Renal cortical epithelial cell (primary cell): Measurements from ENCODE around the gene FAM20A. TPM values are rescaled to one million over a fixed set of nuclear protein-coding genes. Genes with fewer than 3 reads are reported as not detected.
"Not testable (repeated sequence)": the region's sequence is repeated elsewhere in the genome, so short reads cannot be mapped to it uniquely, and the experiment has no call there.

ENCODE experiments used
- DNase-seq: peaks from one replicate; pipeline ENCODE4 v3.0.0-alpha.2; 2011; ENCODE audit warnings: low read depth
- total RNA-seq: library from RNA; depleted of rRNA; stranded (reverse); fragments of >200 nt; gene quantifications from 2 replicates; pipeline ENCODE4 v1.2.3, GENCODE V29; 2014

The FAM20A gene
- total RNA-seq, 1 donor from 2014 or later, result 12.9 TPM

DNA sequence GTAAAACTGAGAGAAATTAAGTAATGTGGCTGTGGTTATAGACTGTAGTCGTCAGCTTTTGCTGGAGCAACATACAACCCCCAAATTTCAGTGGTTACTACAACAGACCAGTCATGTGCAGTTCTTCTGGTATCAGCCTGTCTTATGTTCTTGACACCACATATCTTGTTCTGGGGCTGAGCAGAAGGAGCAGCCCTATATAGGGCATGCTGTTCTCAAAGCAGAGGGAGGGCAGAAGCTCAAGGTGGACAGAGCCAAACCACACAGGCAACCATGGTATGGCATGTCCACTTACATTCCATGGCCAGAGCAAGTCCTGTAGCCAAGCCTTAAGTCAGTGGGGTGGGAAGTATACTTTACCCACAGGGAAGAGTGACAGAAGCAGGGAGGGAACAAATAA lies 81.3 kb downstream of the FAM20A start:
- no peak for DNase-seq

DNA sequence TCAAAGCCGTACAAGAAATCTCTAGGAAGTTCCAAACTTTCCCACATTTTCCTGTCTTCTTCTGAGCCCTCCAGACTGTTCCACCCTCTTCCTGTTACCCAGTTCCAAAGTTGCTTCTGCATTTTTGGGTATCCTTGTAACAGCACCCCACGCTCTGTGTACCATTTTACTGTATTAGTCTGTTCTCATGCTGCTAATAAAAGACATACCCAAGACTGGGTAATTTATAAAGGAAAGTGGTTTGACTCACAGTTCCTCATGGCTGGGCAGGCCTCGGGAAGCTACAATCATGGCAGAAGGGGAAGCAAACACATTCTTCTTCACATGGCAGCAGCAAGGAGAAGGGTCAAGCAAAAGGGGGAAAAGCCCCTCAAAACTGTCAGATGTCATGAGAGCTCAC lies 82.1 kb downstream of the FAM20A start:
- DNase-seq, result not testable (repeated sequence)

DNA sequence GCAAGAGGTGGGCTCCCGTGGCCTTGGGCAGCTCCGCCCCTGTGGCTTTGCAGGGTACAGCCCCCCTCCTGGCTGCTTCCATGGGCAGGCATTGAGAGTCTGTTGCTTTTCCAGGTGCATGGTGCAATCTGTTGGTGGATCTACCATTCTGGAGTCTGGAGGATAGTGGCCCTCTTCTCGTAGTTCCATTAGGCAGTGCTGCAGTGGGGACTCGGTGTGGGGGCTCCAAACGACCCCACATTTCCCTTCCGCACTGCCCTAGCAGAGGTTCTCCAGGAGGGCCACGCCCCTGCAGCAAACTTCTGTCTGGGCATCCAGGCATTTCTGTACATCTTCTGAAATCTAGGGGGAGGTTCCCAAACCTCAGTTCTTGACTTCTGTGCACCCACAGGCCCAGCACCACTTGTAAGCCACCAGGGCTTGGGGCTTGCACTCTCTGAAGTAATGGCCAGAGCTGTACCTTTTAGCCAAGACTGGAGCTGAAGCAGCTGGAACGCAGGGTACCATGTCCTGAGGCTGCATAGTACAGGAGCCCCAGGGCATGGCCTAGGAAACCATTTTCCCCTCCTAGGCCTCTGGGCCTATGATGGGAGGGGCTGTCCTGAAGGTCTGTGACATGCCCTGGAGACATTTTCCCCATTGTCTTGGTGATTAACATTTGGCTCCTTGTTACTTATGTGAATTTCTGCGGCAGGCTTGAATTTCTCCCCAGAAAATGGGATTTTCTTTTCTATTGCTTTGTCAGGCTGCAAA lies 82.9 kb downstream of the FAM20A start:
- no peak for DNase-seq

DNA sequence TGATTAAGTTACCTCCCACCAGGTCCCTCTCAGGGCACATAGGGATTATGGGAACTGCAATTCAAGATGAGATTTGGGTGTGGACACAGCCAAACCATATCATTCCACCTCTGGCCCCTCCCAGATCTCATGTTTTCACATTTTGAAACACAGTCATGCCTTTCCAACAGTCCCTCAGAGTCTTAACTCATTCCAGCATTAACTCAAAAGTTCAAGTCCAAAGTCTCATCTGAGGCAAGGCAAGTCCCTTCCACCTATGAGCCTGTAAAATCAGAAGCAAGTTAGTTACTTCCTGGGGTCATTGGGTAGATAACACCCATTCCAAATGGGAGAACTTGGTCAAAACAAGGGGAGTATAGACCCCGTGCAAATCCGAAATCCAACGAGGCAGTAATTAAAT lies 83.6 kb downstream of the FAM20A start:
- DNase-seq, result not testable (repeated sequence)

DNA sequence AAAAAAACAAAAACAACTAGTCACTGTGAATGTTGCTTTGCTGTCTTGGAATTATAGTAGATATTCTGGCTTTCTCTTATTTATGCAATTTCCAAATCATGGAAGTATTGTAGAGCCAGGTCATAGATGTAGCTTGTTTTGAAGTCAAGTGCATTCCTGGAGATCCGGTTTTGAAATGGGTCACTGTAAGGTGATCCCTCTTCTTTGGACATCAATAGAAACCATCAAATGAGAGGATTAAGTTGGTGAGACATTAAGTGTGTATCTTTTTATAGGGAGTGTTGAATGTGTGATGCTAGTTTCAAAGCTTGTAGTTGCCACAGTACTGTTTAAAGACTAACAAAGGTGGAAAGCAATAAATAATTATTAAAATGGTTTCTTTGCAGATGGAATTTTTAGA lies 84.4 kb downstream of the FAM20A start:
- peak; percentile 42 for DNase-seq

DNA sequence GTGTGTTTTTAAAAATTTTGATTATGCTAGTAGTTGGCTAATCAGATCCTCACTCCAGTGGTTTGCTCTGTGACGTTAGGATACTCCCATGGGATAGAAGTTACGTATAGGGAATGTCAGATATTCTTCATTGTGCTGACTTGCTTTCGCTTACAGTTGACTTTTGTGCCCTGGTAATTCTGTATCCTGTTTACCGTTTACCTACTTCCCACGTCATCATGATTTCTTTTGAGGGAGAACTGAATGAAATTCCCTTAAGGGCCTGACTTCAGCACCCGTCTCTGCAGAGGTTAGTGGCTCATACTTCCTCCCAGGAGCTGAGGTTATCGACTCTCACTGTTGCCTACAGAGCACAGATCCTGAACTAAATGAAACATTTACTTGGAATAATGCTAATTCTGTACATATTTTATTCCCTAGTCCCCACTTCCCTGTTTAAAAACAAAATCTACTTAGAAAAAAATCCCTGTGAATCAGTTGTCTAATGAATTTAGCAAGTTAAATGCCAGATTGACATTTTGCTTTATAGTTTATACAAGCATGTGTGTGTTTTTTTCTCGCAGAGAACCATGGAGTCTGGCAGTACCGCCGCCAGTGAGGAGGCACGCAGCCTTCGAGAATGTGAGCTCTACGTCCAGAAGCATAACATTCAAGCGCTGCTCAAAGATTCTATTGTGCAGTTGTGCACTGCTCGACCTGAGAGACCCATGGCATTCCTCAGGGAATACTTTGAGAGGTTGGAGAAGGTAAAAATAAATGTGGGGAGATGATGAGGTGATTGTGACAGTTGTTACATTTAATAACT lies 86.1 kb downstream of the FAM20A start:
- peak; percentile 71 for DNase-seq

DNA sequence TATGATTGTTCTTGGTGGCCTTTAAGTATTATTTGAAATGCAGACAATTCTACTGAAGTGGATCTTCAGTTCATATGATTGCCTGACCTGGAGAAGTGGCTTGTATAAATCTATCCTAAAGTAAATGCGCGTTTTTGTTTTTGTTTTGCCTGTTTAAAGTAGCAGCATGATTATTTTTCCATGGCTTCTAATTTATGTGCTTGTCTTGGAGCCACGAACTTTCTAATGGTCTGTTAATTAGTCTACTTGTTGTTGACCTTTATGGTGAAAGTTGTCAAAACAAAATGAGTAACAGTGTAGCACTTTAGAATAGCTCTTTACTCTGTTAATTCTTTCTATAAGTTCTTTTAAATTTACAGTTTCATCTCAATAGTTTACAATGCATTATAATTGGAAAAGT lies 87.2 kb downstream of the FAM20A start:
- DNase-seq, result no peak

DNA sequence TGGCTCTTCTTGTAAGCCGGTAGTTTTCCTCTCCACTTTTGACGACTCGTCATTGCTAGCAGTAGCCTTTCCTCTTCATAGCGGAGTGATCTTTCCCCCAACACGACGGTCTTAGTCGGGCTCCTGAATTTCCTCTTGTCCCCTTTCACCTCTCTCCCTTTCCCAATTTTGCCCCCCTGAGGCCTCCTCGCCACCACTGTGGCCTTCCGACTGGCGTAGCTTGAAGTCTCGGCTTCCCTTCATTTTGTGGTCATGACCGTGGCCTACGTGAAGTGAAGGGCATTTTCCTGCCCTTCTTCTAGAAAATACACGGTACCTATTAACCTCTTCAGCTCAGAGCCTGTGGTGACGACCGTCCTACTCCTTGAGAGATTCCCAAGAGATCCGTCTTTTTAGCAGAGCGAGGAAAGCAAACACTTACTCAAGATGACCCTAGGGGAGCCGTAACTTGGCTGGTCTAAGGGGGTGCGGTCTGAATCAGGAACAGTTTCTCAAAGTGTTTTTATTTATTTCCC lies 88.2 kb downstream of the FAM20A start:
- no peak for DNase-seq

DNA sequence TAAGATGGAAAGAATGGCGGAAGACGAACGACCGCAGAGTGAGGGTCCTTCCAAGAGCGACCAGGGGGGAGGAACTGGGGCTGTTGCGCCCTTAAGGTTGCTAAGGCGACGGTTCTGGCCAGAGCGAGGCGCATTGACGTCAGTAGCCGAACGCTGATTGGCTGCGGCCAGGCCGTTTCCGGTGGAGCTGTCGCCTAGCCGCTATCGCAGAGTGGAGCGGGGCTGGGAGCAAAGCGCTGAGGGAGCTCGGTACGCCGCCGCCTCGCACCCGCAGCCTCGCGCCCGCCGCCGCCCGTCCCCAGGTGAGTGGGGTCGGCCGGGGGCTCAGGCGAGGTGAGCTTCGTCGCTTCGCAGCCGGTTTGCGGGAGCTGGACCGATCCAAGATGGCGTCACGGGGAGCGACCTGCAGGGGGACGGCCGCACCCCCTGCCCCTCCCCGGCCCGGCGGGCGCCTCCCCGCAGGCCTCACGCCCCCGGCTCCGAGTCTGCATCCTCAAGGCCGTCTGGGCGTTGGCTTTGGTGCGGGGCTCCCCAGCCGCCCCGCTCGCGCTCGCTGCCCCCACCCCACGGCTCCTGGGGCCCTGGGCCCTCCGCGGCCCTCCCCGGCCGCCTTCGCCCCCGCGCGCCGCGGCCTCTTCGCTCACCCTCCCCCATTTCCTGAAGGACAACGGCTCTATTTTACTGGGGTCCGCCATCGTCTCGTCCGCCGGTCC lies 88.8 kb downstream of the FAM20A start, which contains the start of gene PRKAR1A:
Gene PRKAR1A (plus strand): TSS at position 184 of the 713 bp plus-strand sequence. CDS start 2,970 bp downstream, outside the sequence.
- DNase-seq, result peak; percentile 82

DNA sequence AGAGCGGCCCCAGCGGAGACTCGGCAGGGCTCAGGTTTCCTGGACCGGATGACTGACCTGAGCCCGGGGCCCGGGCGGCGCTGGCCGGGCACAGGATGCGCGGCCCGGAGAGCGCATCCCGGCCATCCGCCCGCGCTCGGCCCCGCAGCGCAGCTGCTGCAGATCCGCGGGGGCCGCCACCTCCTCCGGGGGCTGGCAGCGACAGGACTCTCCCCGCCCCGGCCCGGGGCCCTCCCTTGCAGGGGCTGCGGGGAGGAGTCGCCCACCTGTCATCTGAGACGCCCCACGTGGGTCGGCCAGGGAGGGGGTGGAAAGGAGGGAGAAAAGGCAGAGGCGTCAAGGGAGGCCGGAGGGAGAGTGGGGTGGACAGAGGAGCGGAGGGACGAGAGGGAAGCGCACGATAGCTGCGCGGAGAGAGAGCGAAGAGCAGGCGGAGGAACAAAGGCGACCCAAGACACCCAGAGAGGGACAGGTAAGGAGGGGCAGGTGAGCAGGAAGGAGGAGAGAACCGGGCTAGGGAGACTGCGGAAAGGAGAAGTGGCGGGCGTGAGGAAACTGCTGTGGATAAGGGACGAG lies 89.4 kb downstream of the FAM20A start:
- no peak for DNase-seq

DNA sequence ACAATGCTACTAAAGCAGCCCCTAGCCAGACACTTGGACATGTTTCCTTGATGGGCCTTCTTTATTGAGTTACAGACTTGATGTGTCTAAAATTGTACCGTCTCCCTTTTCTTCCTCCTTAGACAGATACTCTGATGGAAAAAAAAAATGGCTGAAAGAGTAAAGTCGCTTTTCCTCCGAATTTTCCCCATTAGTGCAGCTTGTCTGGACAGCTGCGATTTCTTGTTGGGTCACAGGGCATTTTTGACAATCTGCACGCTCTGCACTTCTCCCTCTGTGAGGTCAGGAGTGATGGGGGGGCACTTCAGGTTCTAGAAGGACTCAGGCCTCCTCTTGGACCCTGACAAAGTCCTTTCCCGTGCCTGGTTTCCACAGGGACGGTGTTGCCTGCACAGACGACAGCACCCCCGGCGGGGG lies 89.9 kb downstream of the FAM20A start:
- no peak for DNase-seq

DNA sequence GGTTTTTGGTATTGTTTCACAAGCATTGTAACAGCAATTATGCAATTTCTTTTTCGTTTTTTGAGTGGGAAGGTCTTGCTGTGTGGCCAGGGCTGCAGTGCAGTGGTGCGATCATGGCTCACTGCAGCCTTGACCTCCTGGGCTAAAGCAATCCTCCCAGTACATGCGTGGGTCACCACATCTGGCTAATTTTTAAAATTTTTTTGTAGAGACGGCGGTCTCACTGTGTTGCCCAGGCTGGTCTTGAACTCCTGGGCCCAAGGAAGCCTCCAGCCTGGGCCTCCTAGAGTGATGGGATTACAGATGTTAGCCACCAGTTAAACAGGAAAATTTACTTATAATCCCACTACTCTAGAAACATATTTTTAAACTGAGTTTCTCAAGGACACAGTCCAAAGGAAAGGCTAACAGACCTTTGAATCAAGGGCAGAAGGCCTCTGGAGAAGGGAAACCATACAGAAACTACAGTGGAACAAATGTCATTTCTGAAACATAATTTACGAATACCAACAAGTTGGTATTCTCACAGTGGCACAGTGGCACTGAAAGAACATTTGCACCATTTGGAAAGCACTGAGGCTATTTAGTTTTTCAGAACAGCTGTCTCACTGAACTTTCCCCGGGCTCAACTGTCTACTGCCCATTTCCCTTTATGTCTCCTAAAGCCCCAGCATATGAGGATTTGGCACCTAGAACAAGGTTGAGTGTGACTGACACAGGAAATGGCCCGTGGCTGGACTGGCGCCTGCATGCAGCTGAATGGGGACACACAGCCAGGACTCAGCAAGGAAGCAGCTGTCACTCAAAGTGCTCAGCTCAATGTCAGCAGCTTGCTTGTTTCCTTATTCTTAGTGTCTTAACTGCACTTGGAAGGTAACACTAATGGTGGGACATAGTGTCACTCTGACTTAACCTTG lies 91.8 kb downstream of the FAM20A start:
- DNase-seq, result no peak

DNA sequence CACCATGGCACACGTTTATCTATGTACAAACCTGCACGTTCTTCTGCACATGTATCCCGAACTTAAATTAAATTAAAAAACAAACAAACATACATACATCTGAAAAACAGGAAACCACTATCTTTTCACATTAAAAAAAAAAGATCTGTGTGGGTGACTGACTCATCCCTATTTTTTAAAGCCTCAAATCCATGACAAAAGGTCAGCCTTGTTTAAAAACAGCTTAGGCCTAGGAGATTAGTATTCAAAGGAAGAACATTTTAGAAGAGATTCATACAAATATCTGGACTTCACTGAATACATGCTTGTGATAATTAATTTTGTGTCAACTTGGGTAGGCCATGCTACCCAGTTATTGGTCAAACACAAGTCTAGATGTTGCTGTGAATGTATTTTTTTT lies 93.6 kb downstream of the FAM20A start:
- DNase-seq, result no peak

DNA sequence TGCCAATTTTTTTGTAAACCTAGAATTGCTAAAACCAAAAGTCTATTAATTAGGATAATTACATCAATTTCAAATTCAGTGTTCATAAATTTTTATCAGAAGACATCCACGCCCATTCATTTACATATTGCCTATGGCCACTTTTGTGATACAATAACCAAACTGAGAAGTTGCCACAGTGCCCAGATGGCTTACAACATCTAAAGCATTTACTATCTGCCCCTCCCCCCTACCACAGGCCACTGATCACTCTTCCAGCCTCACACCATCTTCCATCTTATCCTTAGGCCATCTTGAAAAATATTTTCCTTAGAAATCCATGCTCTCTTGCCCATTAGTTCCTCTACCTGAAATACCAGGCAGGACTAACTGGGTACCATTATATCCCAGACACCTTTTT lies 95.2 kb downstream of the FAM20A start:
- no peak for DNase-seq

DNA sequence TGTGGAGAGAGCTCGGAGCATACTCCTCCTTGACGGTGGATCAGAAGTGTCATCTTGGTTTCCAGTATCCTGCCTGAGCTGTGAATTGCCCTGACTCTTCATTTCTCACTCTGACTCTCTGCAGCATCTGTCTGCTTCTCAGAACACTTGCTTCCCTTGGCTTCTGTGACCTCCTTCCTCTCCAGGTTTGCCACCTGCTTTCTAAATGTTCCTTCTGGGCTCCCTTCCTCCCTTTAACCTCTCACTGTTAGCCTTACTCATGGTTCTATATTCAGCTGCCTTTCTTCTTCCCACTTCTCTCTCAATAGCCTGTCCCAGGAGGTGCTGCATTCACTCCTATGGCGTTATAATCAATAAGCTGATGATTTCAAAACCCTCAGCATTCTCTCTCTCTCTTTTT lies 100.1 kb downstream of the FAM20A start:
- DNase-seq, result no peak

DNA sequence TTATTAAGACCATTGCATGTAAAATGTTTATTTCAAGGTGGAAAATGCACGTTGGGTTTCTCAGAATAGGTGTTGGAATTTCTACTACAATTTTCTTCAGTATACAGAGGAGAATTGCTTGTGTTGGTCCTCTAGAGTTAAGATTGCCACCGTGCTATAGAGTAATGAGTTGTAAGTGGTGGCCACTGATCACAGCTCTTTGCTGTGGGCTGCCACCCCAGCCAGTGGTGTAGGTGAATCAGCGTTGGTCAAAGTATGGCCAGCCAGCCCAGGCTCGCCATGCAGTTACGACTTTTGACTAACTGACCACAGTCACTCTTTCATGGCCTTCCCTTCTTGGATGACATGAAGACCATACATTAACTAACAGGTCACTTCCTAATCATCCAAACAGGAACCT lies 101.6 kb downstream of the FAM20A start:
- DNase-seq, result no peak

DNA sequence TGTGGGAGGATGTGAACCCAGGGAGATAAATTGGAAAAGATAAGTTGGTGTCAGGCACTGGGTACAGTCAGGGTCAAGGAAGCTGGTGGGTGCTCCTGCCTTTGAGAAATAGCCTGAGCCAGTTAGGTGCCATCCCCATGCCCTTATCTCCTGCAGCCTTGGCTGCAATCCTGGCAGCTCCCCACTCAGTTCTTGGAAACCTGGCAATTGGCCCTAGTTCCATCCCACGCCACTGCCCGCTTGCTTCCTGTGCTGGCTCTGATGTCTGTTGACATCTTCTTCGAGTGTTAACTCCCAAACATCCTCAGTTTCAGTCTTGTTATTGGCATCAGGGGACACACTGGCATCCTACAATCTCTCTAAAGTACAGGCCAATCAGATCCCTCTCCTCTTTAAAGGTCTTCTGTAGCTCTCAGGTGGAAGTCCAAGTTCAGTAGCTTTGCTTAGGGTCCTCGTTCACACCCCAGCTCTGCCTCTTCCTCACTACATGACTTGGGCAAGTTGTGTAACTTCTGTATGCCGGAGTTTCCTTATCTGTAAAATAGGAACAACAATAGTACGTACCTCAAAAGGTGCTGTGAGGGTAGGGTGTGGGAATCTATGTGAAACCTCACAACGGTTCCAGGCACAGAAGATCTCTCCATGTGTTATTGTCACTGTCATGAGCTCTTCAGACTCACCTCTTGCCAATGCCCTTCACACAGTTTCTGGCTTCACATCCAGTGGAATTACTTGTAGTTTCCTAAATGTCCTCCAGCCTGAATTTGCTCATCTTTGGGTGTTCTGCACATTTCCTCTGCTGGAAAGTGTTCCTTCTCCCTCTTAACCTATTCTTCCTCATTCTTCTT lies 102.5 kb downstream of the FAM20A start:
- DNase-seq, result no peak

DNA sequence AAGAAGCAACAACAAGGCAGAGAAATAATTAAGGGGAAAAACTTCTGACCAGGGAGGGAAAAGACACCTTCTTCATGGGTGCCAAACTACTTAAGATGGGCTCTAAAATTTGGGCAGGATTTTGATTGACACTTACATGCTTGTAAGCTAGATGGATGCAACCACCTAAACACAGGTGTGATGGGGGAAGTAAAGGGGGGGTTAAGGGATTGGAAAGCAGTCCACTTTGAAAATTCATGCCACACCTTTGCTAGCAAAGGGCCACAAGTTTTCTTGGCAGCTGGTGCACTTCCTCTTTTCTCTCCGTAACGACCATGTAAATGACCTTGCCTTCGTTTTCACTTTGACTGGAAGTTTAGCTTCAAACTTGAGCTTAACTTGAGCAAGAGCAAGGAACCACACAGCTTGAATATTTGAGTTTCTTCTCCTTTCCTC lies 103.3 kb downstream of the FAM20A start:
- no peak for DNase-seq

DNA sequence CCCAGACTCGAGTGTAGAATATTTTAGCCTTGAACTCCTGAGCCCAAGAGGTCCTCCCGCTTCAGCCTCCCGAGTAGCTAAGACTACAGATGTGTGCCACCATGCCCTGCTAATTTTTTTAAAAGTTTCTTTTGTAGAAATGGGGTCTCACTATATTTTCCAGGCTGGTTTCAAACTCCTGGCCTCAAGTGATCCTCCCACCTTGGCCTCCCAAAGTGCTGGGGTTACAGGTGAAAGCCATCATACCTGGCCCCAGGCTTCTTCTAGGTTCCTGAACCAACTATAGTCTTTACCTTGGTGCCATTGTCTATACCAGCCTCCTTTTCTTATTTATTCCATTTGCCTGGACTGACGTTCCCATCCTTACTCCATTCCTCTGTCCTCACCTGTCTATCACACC lies 106.1 kb downstream of the FAM20A start:
- DNase-seq, result no peak
